ENCODE data around the gene FHL3. TPM values are rescaled to one million over a fixed set of nuclear protein-coding genes. Genes with fewer than 3 reads are reported as not detected.
A peak's percentile ranks its signal among the peaks of the same experiment; 100 is the strongest.

Gene FHL3
- total RNA-seq, 1 donor from 2014 or later: 35.7 TPM

DNA sequence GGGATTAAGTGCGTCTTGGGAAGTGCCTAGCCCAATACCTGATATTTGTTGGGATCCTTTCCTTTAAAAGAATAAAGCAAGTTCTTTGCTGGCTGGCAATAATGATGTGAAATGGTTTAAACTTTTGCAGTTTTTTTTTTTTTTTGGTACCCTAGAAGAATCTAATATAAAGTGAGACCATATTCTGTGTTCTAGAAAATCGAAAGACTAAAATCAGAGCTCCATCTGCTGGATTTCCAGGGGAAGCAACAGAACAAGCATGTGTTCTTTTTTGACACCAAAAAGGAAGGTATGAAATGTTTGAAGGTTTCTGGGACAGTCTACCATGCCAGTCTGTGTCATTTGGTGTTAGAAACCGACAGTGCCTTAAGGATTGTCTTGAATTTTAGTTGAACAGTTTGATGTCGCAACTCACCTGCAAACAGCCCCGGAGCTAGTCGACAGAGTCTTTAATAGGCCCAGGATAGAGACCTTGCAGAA lies 13.6 kb upstream of the FHL3 start:
- intact Hi-C loops (cut with micrococcal nuclease): loop anchor here (1.0 to 10.0 kb wide), 3 partner anchors 29 to 154 kb away; partner anchors contain the start of gene SF3A3
- no peaks in the 10 kb centered on the region for H3K27me3 Mint-ChIP-seq (ENCODE audit: insufficient read depth)
- peaks cover 40% of the 10 kb centered on the region for H3K36me3 Mint-ChIP-seq (ENCODE audit: low read depth)
- peak overlapping the region; percentile 40 for H3K27ac Mint-ChIP-seq
- H3K4me3 Mint-ChIP-seq: no peak overlapping the region
- peaks cover 16% of the 10 kb centered on the region for H3K4me1 Mint-ChIP-seq (ENCODE audit: low read depth)
- no peak for DNase-seq (ENCODE audit: low spot score)
- H3K9me3 Mint-ChIP-seq: no peaks in the 10 kb centered on the region

DNA sequence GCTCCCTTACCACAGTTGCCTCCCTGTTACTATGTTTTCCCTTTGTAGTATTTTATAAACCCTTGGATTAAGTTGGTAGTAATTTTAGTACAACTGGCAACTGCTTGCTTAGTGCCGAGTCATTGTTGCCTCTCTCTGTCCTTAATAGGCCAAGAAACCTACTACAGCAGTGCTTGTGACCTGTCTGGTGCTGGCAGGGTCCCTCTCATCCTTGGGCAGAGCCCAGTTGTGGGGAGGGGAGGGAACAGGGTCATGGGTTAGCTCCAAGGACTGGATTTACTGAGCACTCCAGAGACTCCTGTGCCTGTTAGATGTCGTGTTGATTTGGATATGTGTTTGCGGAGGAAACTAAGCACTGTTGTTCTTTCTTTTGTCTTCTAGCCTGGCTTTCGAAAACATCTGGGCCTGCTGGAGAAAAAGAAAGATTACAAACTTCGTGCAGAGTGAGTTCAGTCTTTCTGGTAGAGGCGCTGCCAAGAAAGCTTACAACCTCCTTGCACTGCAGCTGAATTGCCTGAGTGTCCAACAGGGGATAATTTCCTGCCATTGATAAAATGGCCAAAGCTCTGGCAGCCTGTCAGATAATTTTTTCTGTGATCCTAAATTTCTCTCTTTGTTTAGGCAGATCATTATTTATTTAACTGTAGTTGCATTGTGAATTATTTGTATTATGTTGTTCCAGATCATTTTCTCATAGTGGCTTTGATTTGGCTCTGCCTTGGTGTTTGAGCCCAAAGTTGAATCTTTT lies 10.8 kb upstream of the FHL3 start:
- peaks cover 33% of the 10 kb centered on the region for H3K36me3 Mint-ChIP-seq (ENCODE audit: low read depth)

DNA sequence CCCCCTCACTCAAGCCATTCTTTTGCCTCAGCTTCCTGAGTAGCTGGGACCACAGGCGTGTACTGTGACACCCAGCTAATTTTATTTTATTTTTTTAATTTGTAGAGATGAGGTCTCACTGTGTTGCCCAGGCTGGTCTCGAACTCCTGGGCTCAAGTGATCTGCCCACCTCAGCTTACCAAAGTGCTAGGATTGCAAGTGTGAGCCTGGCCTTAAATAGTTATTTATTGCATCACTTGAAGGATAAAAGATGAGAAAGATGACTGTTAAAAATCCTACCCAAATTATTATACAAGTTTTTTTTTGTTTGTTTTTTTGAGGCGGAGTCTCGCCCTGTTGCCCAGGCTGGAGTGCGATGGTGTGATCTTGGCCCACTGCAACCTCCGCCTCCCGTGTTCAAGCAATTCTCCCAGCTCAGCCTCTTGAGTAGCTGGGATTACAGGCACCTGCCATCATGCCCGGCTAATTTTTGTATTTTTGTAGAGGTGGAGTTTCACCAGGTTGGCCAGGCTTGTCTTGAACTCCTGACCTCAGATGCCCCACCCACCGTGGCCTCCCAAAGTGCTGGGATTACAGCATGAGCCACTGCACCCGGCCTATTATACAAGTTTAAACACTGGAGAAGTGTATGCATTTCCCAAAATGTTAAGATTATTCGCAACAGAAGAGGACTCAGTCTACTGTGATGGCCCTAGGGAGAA lies 9.6 kb upstream of the FHL3 start:
- intact Hi-C loops (cut with micrococcal nuclease): loop anchor here (10.0 kb wide), 1 partner anchor 150 kb away; no protein-coding TSS in a partner anchor
- DNase-seq (ENCODE audit: low spot score): no peak
- no peak overlapping the region for H3K27ac Mint-ChIP-seq
- H3K9me3 Mint-ChIP-seq: peaks cover 3% of the 10 kb centered on the region
- H3K4me3 Mint-ChIP-seq: peak overlapping the region; percentile 96
- H3K36me3 Mint-ChIP-seq (ENCODE audit: low read depth): peaks cover 28% of the 10 kb centered on the region
- no peaks in the 10 kb centered on the region for H3K27me3 Mint-ChIP-seq (ENCODE audit: insufficient read depth)
- peaks cover 41% of the 10 kb centered on the region for H3K4me1 Mint-ChIP-seq (ENCODE audit: low read depth)

More for the DNA sequence above, 10.8 kb upstream of the FHL3 start:
- peaks cover 3% of the 10 kb centered on the region for H3K9me3 Mint-ChIP-seq
- H3K27ac Mint-ChIP-seq: no peak overlapping the region
- H3K4me3 Mint-ChIP-seq: no peak overlapping the region
- intact Hi-C loops (cut with micrococcal nuclease): loop anchor here (10.0 kb wide), 1 partner anchor 151 kb away; no protein-coding TSS in a partner anchor
- H3K27me3 Mint-ChIP-seq (ENCODE audit: insufficient read depth): no peaks in the 10 kb centered on the region
- no peak for DNase-seq (ENCODE audit: low spot score)
- H3K4me1 Mint-ChIP-seq (ENCODE audit: low read depth): peaks cover 32% of the 10 kb centered on the region

DNA sequence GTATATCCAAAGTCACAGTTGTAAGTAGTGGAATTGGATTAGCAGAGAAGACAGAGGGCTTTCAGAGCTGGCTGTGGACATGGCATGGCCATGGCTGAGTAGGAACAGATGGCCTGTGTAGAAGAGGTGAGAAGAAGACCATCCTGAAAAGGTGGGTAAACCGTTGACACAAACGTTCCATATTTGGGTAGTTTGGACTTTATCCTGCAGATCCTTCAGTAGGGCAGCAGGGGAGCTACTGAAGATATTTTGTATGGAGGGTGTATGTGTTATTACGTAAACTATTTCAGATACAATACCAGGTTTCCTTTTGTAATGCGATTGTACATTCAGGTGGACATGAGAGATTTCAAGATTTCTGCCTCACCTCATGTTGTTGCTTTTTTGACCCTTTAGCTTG lies 8.9 kb upstream of the FHL3 start:
- Mint-ChIP-seq H3K27me3 (ENCODE audit: insufficient read depth) (no peaks in the 10 kb centered on the region), H3K4me1 (ENCODE audit: low read depth) (peaks cover 48% of the 10 kb centered on the region), H3K27ac (no peak overlapping the region), H3K9me3 (peaks cover 3% of the 10 kb centered on the region), H3K4me3 (peak overlapping the region; percentile 96), H3K36me3 (ENCODE audit: low read depth) (peaks cover 27% of the 10 kb centered on the region)
- intact Hi-C loops (cut with micrococcal nuclease): loop anchor here (10.0 kb wide), 1 partner anchor 149 kb away; no protein-coding TSS in a partner anchor
- DNase-seq (ENCODE audit: low spot score): no peak

DNA sequence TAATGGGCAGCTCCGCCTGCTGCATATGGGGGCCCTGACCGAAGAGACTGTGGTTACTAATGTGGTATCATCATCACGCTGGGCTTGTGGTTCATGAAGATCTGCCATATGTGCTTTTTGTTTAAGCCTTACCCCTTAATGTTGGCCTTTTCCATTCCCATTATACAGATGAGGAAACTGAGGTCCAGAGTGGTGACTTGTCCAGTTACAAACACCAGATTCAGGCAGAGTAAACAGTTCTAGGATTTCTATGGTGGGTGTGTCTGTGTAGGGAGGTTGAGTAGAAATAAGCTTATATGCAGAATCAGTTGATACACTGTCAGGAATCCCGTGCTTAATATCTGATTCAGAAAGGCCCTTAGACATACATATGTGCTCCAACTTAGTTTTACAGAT lies 7.9 kb upstream of the FHL3 start:
- intact Hi-C loops (cut with micrococcal nuclease): loop anchor here (1.0 to 10.0 kb wide), 2 partner anchors 9 to 148 kb away; no protein-coding TSS in a partner anchor
- Mint-ChIP-seq H3K9me3 (peaks cover 3% of the 10 kb centered on the region), H3K27me3 (ENCODE audit: insufficient read depth) (no peaks in the 10 kb centered on the region), H3K4me1 (ENCODE audit: low read depth) (peaks cover 54% of the 10 kb centered on the region), H3K36me3 (ENCODE audit: low read depth) (peaks cover 23% of the 10 kb centered on the region), H3K27ac (peak overlapping the region; percentile 93), H3K4me3 (peak overlapping the region; percentile 96)
- no peak for DNase-seq (ENCODE audit: low spot score)

DNA sequence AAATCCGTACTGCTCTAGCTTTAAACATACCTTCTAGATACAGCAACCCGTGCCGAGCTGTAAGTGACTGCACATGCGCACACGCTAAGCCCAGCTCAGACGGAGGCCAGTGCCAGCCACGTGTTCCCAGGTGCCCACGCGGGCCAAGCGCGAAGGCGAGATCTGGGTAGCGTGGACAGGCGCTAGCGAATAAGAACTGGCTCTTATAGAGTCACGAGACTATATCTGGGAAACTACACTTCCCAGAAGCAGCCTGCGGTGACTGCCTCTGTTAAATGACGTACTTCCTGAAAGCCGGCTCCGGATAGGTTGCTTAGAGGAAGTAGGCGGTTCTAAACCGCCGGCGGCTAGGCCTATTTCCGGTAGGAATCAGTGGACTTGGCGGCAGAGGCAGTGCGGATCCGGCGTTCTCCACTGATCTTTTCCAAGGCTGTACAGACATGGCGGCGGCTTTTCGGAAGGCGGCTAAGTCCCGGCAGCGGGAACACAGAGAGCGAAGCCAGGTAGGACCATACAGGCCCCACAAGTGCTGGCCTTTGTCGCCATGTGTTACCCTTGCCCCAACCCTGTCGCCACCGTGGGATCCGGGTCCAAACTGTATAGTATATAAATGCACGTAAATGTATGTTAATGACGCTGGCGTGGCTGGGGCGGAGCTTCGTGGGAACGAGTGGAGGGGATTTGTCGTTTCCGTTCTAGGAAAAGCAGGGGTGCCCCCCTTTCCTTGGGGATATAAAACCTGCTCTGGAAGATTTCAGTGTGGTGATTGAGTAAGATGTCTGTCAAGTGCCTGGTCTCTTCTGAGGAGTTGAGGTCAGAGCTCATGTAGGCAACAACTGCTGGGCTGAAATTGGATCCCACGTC lies 7.3 kb upstream of the FHL3 start, which contains the start of gene UTP11:
TSS of gene UTP11 (plus strand) at position 372 of the 864 bp plus-strand sequence. CDS start at position 441, 69 bp downstream.
- DNase-seq (ENCODE audit: low spot score): peak; percentile 87
- Mint-ChIP-seq H3K9me3 (peaks cover 3% of the 10 kb centered on the region), H3K36me3 (ENCODE audit: low read depth) (peaks cover 22% of the 10 kb centered on the region), H3K4me1 (ENCODE audit: low read depth) (peaks cover 54% of the 10 kb centered on the region), H3K27me3 (ENCODE audit: insufficient read depth) (no peaks in the 10 kb centered on the region), H3K4me3 (peak within 1 kb of the TSS; percentile 96), H3K27ac (peak within 1 kb of the TSS; percentile 93)
- intact Hi-C loops (cut with micrococcal nuclease): loop anchor here (1.0 to 10.0 kb wide), 8 partner anchors 8 to 861 kb away; partner anchors contain the start of genes CDCA8, INPP5B, MYCBP and SF3A3

DNA sequence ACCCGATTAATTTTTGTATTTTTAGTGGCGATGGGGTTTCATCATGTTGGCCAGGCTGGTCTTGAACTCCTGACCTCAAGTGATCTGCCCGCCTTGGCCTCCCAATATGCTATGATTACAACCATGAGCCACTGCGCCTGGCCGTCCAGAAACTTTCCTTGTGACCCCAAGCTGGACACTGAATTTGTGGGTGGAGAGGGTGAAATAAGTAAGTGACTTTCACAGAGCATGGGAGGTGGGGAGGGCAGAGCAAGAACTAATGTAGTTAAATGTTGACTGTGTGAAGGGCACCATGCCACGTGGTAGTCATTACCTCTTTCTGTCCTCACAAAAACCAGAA lies 4.5 kb upstream of the FHL3 start:
- intact Hi-C loops (cut with micrococcal nuclease): loop anchor here (10.0 kb wide), 2 partner anchors 145 to 535 kb away; partner anchors contain the start of gene ZC3H12A
- H3K4me3 Mint-ChIP-seq: no peak overlapping the region
- H3K27ac Mint-ChIP-seq: peak overlapping the region; percentile 95
- no peaks in the 10 kb centered on the region for H3K27me3 Mint-ChIP-seq (ENCODE audit: insufficient read depth)
- H3K9me3 Mint-ChIP-seq: peaks cover 3% of the 10 kb centered on the region
- H3K4me1 Mint-ChIP-seq (ENCODE audit: low read depth): peaks cover 45% of the 10 kb centered on the region
- H3K36me3 Mint-ChIP-seq (ENCODE audit: low read depth): peaks cover 12% of the 10 kb centered on the region
- no peak for DNase-seq (ENCODE audit: low spot score)

DNA sequence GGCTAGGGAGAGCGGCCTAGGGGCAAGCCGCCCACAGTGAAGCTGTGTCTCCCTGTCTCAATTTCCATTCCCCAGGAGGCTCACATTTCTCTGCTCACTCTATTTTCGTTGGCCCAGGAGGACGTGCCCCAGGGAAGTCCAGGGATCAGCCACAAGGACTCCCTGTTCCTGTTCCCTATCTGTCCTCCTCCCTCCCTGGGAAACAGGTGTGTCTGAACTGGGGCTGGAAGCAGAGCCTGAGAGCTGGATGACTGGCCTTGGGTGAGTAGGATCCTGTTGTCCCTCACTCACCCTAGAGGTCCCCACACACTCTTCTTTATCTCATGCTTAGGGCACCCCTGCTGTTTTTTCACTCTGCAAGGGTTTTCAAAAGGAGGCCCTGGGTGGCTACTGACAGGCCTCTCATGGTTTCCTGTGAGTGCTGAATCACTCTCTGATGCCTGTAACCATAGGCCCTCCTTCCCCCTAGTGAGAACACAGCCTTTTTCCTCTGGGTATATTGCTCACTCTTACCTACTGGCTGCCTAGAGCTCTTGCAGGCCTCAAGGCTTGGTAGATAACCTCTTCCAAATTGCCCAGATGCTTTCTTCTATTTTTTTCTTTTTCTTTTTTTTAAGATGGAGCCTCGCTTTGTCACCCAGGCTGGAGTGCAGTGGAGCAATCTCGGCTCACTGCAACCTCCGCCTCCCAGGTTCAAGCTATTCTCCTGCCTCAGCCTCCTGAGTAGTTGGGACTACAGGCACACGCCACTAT lies 4.0 kb upstream of the FHL3 start:
- H3K4me3 Mint-ChIP-seq: peak overlapping the region; percentile 59
- H3K9me3 Mint-ChIP-seq: peaks cover 3% of the 10 kb centered on the region
- no peaks in the 10 kb centered on the region for H3K27me3 Mint-ChIP-seq (ENCODE audit: insufficient read depth)
- peak overlapping the region; percentile 95 for H3K27ac Mint-ChIP-seq
- DNase-seq (ENCODE audit: low spot score): peak; percentile 44
- peaks cover 47% of the 10 kb centered on the region for H3K4me1 Mint-ChIP-seq (ENCODE audit: low read depth)
- intact Hi-C loops (cut with micrococcal nuclease): loop anchor here (10.0 kb wide), 1 partner anchor 534 kb away; the partner anchor contains the start of gene ZC3H12A
- peaks cover 16% of the 10 kb centered on the region for H3K36me3 Mint-ChIP-seq (ENCODE audit: low read depth)

DNA sequence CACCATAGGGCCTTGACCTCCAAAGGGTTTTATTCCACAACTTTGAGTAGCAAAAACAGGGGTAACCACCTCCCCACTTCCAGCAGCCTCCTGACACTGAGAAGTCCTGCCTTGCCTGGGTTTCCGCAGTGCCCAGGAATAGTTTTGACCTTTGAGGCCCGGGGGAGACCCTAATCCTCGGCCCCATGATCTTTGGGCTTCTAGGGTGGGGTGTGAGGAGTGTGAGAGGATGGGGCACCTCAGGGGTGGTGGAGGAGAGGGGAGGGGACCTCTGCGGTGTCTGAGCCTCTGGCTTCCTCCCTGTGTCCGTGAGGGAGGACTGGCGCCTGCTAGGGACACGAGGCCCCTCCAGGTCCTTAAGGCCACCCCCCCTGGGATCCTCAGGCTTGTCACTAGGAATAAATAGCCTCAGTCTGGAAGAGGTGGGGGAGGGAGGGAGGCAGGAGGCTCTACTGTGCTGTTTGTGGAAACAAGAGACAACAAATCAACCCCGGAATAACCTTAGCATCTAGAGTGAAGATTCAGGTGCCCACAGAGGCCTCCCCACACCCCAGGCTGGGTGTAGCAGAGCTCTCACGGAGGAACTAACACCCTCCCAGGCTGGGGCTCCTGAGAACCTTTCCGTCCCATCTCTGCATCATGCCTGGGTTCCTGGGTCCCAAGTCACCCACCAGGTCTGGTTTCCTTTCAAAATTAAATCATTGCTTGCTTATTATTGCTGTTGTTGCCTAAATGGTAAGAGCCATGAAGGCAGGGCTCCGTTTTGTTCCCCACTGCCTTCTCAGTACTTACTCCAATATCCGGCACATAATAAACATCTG lies 904 bp upstream of the FHL3 start:
- Mint-ChIP-seq H3K4me1 (ENCODE audit: low read depth) (peaks cover 48% of the 10 kb centered on the region), H3K4me3 (peak overlapping the region; percentile 72), H3K27ac (peak overlapping the region; percentile 63), H3K36me3 (ENCODE audit: low read depth) (peaks cover 5% of the 10 kb centered on the region), H3K9me3 (no peaks in the 10 kb centered on the region), H3K27me3 (ENCODE audit: insufficient read depth) (no peaks in the 10 kb centered on the region)
- no peak for DNase-seq (ENCODE audit: low spot score)
- intact Hi-C loops (cut with micrococcal nuclease): loop anchor here (10.0 kb wide), 1 partner anchor 531 kb away; the partner anchor contains the start of gene ZC3H12A

DNA sequence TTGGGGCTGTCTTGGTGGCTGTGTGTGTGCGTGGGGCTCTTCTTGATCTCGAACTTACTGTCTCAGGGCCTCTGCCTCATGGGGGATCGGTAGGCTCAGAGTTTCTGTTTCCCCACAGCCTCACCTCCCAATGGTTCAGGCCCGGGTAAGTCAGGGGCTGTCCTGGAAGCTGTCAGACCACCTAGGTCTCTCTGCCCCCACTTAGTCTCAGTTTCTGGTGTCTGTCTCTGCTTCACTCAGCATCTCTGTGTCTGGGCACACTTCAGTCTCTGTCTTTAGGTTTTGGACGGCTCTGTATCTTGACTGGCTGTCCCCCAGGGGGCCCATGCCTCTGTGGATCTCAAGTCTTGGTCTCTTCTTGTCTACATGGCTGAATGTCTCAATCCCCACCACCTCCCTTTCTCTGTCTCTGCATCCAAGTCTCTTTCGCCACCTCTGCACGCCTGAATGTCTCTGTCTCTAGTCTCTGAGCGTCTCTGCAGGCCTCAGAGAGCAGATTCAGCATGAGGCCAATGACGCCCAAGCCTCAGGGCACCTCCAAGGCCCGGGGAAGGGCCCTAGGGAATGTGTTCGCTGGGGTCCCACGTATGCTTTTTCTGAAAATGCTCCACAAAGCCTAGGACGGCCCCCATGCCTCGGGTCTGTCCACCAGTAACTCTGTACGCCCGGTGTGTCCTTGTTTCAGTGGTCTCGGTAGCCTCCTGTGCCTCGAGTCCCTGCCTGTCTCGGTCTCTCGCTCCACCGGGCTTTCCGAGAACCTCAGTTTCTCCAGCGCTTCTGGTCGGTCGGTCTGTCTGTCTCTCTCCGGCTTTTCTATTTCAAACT lies 818 bp downstream of the FHL3 start:
- no peak for DNase-seq (ENCODE audit: low spot score)
- H3K4me3 Mint-ChIP-seq: peak overlapping the region; percentile 92
- intact Hi-C loops (cut with micrococcal nuclease): loop anchor here (1.0 to 10.0 kb wide), 2 partner anchors 9 to 530 kb away; partner anchors contain the start of gene ZC3H12A
- no peaks in the 10 kb centered on the region for H3K9me3 Mint-ChIP-seq
- H3K36me3 Mint-ChIP-seq (ENCODE audit: low read depth): peaks cover 5% of the 10 kb centered on the region
- no peaks in the 10 kb centered on the region for H3K27me3 Mint-ChIP-seq (ENCODE audit: insufficient read depth)
- peak overlapping the region; percentile 75 for H3K27ac Mint-ChIP-seq
- peaks cover 52% of the 10 kb centered on the region for H3K4me1 Mint-ChIP-seq (ENCODE audit: low read depth)
